Sigmoid colon (tissue), 4 donors: Measurements from ENCODE around the gene SLC6A5.

Experiments
- CTCF ChIP-seq, 4 experiments: fragments of 450-650 bp in 3 of 4; fragments of 200-600 bp in 1 of 4; IDR thresholded peaks; one replicate each; pipeline ENCODE4 v1.5.1; 2016 to 2019; ENCODE audit warnings: antibody characterized with exemption in 4 of 4, mild to moderate bottlenecking in 3 of 4, moderate library complexity in 2 of 4
- EP300 ChIP-seq, 4 donors: sonication (generic); formaldehyde crosslinking; IDR thresholded peaks; one replicate each; pipeline ENCODE4 v1.6.1; 2017; ENCODE audit warnings: antibody characterized with exemption in 4 of 4
- POLR2A ChIP-seq, 2 donors: fragments of 450-650 bp; IDR thresholded peaks; one replicate each; pipeline ENCODE4 v1.6.1; 2016; ENCODE audit warnings: antibody characterized with exemption in 2 of 2, mild to moderate bottlenecking in 2 of 2, moderate library complexity in 2 of 2
- POLR2AphosphoS5 ChIP-seq, 4 donors: sonication (generic); formaldehyde crosslinking; IDR thresholded peaks; one replicate each; pipeline ENCODE4 v1.6.1; 2017; ENCODE audit warnings: antibody characterized with exemption in 4 of 4

GRCh38 chr11:20584093-20584774 is 15.2 kb upstream of the SLC6A5 start:
- TF ChIP-seq CTCF (IDR thresholded peaks at IDR 0.05) = no peak
- TF ChIP-seq POLR2AphosphoS5 (IDR thresholded peaks at IDR 0.05) = no peak
- TF ChIP-seq EP300 (IDR thresholded peaks at IDR 0.05) = no peak
- TF ChIP-seq POLR2A (IDR thresholded peaks at IDR 0.05) = no peak
